Measurements from ENCODE around the gene FARSA.
A peak's percentile ranks its signal among the peaks of the same experiment; 100 is the strongest.

Gene FARSA

GRCh38 chr19:12881172-12881808, 52.2 kb downstream of the FARSA start, which contains the start of gene DNASE2:
Gene DNASE2 (minus strand): TSS chr19:12881449. CDS start chr19:12881375, 74 bp downstream.
- H3K36me3 ChIP-seq (replicated peaks in 1 of 2; ENCODE audit: control insufficient read depth in 2 of 2, insufficient read depth in 2 of 2, low read length in 2 of 2), result no peaks in the 10 kb centered on the region
- no peak within 1 kb of the TSS for H2BK5ac ChIP-seq (ENCODE audit: low read length)
- no peak within 1 kb of the TSS for H2BK12ac ChIP-seq (ENCODE audit: low read length)
- DNase-seq (ENCODE audit: low spot score), result peak; percentile 87
- peaks cover 3 to 8% of the 10 kb centered on the region in 2 donors for H3K4me1 ChIP-seq (ENCODE audit: control insufficient read depth in 2 of 2, insufficient read depth in 1 of 2, low read depth in 1 of 2, low read length in 2 of 2)
- no peaks in the 10 kb centered on the region for H3K79me1 ChIP-seq (ENCODE audit: low read depth, low read length)
- no peak within 1 kb of the TSS for H3K27ac ChIP-seq (replicated peaks; ENCODE audit: low read length)
- no peak within 1 kb of the TSS for H2BK120ac ChIP-seq (ENCODE audit: low read depth, low read length)
- peak within 1 kb of the TSS; percentile 72 to 88 for H3K4me3 ChIP-seq (ENCODE audit: low read length in 2 of 2)
- peak within 1 kb of the TSS; percentile 69 for H2BK15ac ChIP-seq (ENCODE audit: low read length)
- peak within 1 kb of the TSS; percentile 75 for H3K14ac ChIP-seq (ENCODE audit: low read length)
- H3K9ac ChIP-seq (ENCODE audit: low read depth, low read length, poor library complexity), result peak within 1 kb of the TSS; percentile 64
- peak within 1 kb of the TSS; percentile 86 for H3K18ac ChIP-seq (ENCODE audit: low read length)
- H3K4me2 ChIP-seq (ENCODE audit: insufficient read depth, low read length, poor library complexity, severe bottlenecking), result peak within 1 kb of the TSS; percentile 90
- H4K91ac ChIP-seq (ENCODE audit: low read depth, low read length, poor library complexity), result no peak within 1 kb of the TSS
- WGBS, 2 donors (ENCODE audit: extremely low coverage in 2 of 2, insufficient read length in 2 of 2, insufficient replicate concordance in 1 of 2), result no CpG with 5 or more reads among the region's 38 CpGs
- no peak within 1 kb of the TSS for H3K4ac ChIP-seq (ENCODE audit: low read length)
- H3K23ac ChIP-seq (ENCODE audit: low read depth, low read length, poor library complexity), result peak within 1 kb of the TSS; percentile 48
- peaks cover 11 to 17% of the 10 kb centered on the region in 2 donors for H3K9me3 ChIP-seq (replicated peaks in 1 of 2; ENCODE audit: control insufficient read depth in 2 of 2, insufficient read depth in 1 of 2, low read depth in 1 of 2, low read length in 2 of 2)
- H2AK5ac ChIP-seq (ENCODE audit: low read depth, low read length), result no peak within 1 kb of the TSS
- H2AFZ ChIP-seq (ENCODE audit: low read length), result peak within 1 kb of the TSS; percentile 99
- peaks cover 11 to 51% (median 35%) of the 10 kb centered on the region in 3 experiments for H3K27me3 ChIP-seq (ENCODE audit: control insufficient read depth in 3 of 3, insufficient read depth in 3 of 3, low read depth in 1 of 3, low read length in 3 of 3)
- no peak within 1 kb of the TSS for H4K8ac ChIP-seq (ENCODE audit: low read depth, low read length)

- H4K8ac ChIP-seq (ENCODE audit: low read depth, low read length), result no peak overlapping the region
- no peak overlapping the region for H3K27ac ChIP-seq (replicated peaks; ENCODE audit: low read length)
- H3K14ac ChIP-seq (ENCODE audit: low read length), result peak overlapping the region; percentile 75
- no peak overlapping the region for H2BK120ac ChIP-seq (ENCODE audit: low read depth, low read length)
- peak overlapping the region; percentile 72 to 88 for H3K4me3 ChIP-seq (ENCODE audit: low read length in 2 of 2)
- H3K18ac ChIP-seq (ENCODE audit: low read length), result peak overlapping the region; percentile 86
- H3K36me3 ChIP-seq (replicated peaks in 1 of 2; ENCODE audit: control insufficient read depth in 2 of 2, insufficient read depth in 2 of 2, low read length in 2 of 2), result no peaks in the 10 kb centered on the region
- H3K9ac ChIP-seq (ENCODE audit: low read depth, low read length, poor library complexity), result peak overlapping the region; percentile 64
- peaks cover 2% of the 10 kb centered on the region for H3K79me1 ChIP-seq (ENCODE audit: low read depth, low read length)
- H4K91ac ChIP-seq (ENCODE audit: low read depth, low read length, poor library complexity), result no peak overlapping the region
- DNase-seq (ENCODE audit: low spot score), result no peak
- H2BK15ac ChIP-seq (ENCODE audit: low read length), result peak overlapping the region; percentile 69
- peaks cover 11 to 17% of the 10 kb centered on the region in 2 donors for H3K9me3 ChIP-seq (replicated peaks in 1 of 2; ENCODE audit: control insufficient read depth in 2 of 2, insufficient read depth in 1 of 2, low read depth in 1 of 2, low read length in 2 of 2)
- H2AK5ac ChIP-seq (ENCODE audit: low read depth, low read length), result no peak overlapping the region
- H3K27me3 ChIP-seq (ENCODE audit: control insufficient read depth in 3 of 3, insufficient read depth in 3 of 3, low read depth in 1 of 3, low read length in 3 of 3), result peaks cover 9 to 45% (median 29%) of the 10 kb centered on the region in 3 experiments
- no CpG with 5 or more reads among the region's 29 CpGs for WGBS, 2 donors (ENCODE audit: extremely low coverage in 2 of 2, insufficient read length in 2 of 2, insufficient replicate concordance in 1 of 2)
- peak overlapping the region; percentile 99 for H2AFZ ChIP-seq (ENCODE audit: low read length)
- H3K4me1 ChIP-seq (ENCODE audit: control insufficient read depth in 2 of 2, insufficient read depth in 1 of 2, low read depth in 1 of 2, low read length in 2 of 2), result peaks cover 3 to 8% of the 10 kb centered on the region in 2 donors
- H3K23ac ChIP-seq (ENCODE audit: low read depth, low read length, poor library complexity), result peak overlapping the region; percentile 48
- H3K4me2 ChIP-seq (ENCODE audit: insufficient read depth, low read length, poor library complexity, severe bottlenecking), result peak overlapping the region; percentile 90
- no peak overlapping the region for H3K4ac ChIP-seq (ENCODE audit: low read length)
- H2BK12ac ChIP-seq (ENCODE audit: low read length), result no peak overlapping the region
- no peak overlapping the region for H2BK5ac ChIP-seq (ENCODE audit: low read length)
Observed at GRCh38 chr19:12880551-12881171, 52.9 kb downstream of the FARSA start.

DNA sequence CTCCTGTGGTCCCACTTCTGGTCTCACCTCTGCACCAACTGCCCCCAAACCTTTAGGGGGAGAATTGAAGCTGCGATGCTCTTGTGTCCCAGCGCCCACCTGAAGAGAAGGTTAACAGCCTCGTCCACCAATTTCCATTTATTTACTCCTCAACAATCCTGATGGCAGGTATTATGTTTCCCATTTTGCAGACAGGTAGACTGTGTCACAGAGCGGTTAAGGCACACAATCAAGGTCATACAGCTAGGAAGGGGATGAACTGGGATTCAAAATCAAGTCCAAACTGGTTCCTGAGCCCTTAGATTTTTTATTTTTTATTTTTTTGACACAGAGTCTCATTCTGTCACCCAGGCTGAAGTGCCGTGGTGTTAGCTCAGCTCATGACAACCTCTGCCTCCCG, 58.4 kb downstream of the FARSA start:
- H2BK15ac ChIP-seq (ENCODE audit: low read length), result no peak overlapping the region

More for the DNA sequence above, 58.4 kb downstream of the FARSA start:
- Histone ChIP-seq H3K4ac (ENCODE audit: low read length) (no peak overlapping the region), H4K91ac (ENCODE audit: low read depth, low read length, poor library complexity) (no peak overlapping the region), H3K36me3 (replicated peaks in 1 of 2; ENCODE audit: control insufficient read depth in 2 of 2, insufficient read depth in 2 of 2, low read length in 2 of 2) (peaks cover 16 to 22% of the 10 kb centered on the region in 2 donors), H3K18ac (ENCODE audit: low read length) (no peak overlapping the region), H4K8ac (ENCODE audit: low read depth, low read length) (no peak overlapping the region), H2BK5ac (ENCODE audit: low read length) (no peak overlapping the region), H2AFZ (ENCODE audit: low read length) (no peak overlapping the region), H2BK12ac (ENCODE audit: low read length) (no peak overlapping the region), H3K27ac (replicated peaks; ENCODE audit: low read length) (no peak overlapping the region), H3K27me3 (ENCODE audit: control insufficient read depth in 3 of 3, insufficient read depth in 3 of 3, low read depth in 1 of 3, low read length in 3 of 3) (peaks cover 0 to under 1% (median 0%) of the 10 kb centered on the region in 3 experiments), H2AK5ac (ENCODE audit: low read depth, low read length) (no peak overlapping the region), H3K4me1 (ENCODE audit: control insufficient read depth in 2 of 2, insufficient read depth in 1 of 2, low read depth in 1 of 2, low read length in 2 of 2) (no peaks in the 10 kb centered on the region), H3K14ac (ENCODE audit: low read length) (no peak overlapping the region), H3K4me3 (ENCODE audit: low read length in 2 of 2) (no peak overlapping the region), H3K79me1 (ENCODE audit: low read depth, low read length) (peaks cover 2% of the 10 kb centered on the region), H2BK120ac (ENCODE audit: low read depth, low read length) (no peak overlapping the region), H3K9me3 (replicated peaks in 1 of 2; ENCODE audit: control insufficient read depth in 2 of 2, insufficient read depth in 1 of 2, low read depth in 1 of 2, low read length in 2 of 2) (peaks cover 5 to 7% of the 10 kb centered on the region in 2 donors), H3K4me2 (ENCODE audit: insufficient read depth, low read length, poor library complexity, severe bottlenecking) (no peak overlapping the region), H3K9ac (ENCODE audit: low read depth, low read length, poor library complexity) (no peak overlapping the region), H3K23ac (ENCODE audit: low read depth, low read length, poor library complexity) (no peak overlapping the region)
- WGBS, 2 donors (ENCODE audit: extremely low coverage in 2 of 2, insufficient read length in 2 of 2, insufficient replicate concordance in 1 of 2), result no CpG with 5 or more reads among the region's 6 CpGs
- DNase-seq (ENCODE audit: low spot score), result no peak
